ENCODE measurements around the gene IFI44L.

IFI44L gene

DNA sequence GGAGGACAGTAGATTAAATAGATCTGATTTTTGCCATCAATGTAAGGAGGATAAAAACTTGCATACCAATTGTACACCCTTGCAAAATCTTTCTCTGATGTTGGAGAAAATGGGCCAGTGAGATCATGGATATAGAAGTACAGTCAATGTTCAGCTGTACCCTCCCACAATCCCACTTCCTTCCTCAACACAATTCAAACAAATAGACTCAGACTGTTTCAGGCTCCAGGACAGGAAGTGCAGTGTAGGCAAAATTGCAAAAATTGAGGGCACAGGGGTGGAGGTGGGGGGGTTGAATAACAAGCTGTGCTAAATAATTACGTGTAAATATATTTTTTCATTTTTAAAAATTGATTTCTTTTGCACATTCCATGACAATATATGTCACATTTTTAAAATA is 25.5 kb downstream of the IFI44L start:
- DNase-seq, result no peak

DNA sequence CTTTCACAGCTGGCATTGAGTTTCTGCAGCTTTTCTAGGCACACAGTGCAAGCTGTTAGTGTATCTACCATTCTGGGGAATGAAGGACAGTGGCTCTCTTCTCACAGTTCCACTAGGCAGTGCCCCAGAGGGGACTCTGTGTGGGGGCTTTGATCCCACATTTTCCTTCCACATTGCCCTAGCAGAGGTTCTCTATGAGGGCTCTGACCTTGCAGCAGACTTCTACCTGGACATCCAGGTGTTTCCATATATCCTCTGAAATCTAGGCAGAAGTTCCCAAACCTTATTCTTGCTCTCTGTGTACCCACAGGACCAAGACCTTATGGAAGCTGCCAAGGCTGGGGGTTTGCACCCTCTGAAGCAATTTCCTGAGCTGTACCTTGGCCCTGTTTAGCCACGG is 27.0 kb downstream of the IFI44L start:
- no peak for DNase-seq

- no peak for DNase-seq
Measured at GRCh38 chr1:78649628-78650027, 29.4 kb downstream of the IFI44L start, which contains the start of gene IFI44. Gene IFI44, plus strand, starts transcription at chr1:78649831. Its CDS starts 365 bp downstream, at chr1:78650196.

DNA sequence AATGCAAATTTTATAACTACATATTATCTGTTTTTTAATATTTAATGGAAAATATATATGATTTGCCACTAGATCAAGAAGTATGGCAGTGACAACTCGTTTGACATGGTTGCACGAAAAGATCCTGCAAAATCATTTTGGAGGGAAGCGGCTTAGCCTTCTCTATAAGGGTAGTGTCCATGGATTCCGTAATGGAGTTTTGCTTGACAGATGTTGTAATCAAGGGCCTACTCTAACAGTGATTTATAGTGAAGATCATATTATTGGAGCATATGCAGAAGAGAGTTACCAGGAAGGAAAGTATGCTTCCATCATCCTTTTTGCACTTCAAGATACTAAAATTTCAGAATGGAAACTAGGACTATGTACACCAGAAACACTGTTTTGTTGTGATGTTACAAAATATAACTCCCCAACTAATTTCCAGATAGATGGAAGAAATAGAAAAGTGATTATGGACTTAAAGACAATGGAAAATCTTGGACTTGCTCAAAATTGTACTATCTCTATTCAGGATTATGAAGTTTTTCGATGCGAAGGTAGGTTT is 29.9 kb downstream of the IFI44L start:
- DNase-seq, result no peak

- no peak for DNase-seq
Measured at GRCh38 chr1:78651241-78651640, 31.0 kb downstream of the IFI44L start.

- no peak for DNase-seq
Measured at GRCh38 chr1:78652019-78652560, 31.8 kb downstream of the IFI44L start.

- DNase-seq, result no peak
Measured at GRCh38 chr1:78658901-78659300, 38.7 kb downstream of the IFI44L start.

DNA sequence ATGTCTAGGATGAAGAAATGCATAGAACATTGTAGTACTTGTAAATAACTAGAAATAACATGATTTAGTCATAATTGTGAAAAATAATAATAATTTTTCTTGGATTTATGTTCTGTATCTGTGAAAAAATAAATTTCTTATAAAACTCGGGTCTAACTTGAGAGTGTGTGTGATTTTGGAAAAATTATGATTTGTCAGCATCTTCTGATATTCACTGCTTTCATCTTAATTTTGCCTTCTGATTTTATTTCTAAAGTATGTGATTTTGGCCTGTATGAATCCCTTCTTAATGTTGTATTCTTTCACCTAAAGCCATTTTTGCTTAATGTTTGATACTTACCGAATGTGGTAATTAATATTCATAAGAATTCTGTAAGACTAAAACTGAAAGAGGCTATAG is 43.7 kb downstream of the IFI44L start:
- DNase-seq, result no peak

GRCh38 chr1:78664763-78665162 is 44.5 kb downstream of the IFI44L start:
- DNase-seq, result no peak

- DNase-seq, result no peak
Measured at GRCh38 chr1:78665809-78666208, 45.6 kb downstream of the IFI44L start.

DNA sequence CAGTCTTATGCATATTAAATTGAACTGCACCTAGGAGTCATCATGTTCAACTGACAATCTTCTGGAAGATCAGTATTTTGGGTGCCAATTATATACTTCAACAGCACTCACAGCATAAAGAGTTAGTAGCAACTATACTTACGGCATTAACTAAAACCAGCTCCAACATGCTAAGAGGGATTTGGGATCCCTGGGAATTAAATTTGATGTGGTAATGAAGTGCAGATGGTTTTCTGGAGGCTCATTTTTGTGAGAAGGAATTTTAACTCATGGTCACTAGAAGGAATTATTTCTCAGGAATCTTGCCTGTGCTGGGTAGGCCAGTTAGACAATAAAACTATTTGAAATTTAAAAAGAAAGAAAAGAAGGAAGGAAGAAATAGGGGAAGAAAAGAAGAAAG is 47.7 kb downstream of the IFI44L start:
- DNase-seq, result no peak

DNA sequence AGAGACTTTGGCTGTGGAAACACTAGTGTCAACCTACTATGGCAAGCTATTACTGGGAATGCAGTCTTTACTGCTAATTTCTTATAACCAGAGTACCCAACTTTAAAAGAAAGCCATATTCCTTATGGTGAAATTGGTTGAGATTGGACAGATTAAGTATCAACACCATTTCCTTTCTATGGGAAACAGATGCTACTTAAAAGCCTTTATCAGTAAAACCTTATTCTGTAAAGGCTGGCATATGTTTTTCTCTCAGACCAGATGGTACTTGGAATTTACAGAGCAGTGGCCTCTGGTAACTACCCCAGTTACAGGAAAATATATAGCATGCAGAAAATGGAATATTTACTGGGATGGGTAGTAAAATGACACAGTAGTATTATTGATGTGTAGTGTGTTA is 48.2 kb downstream of the IFI44L start:
- DNase-seq, result no peak

- DNase-seq, result no peak
Measured at GRCh38 chr1:78672428-78672827, 52.2 kb downstream of the IFI44L start.

- DNase-seq, result no peak
Measured at GRCh38 chr1:78673120-78673519, 52.9 kb downstream of the IFI44L start.

DNA sequence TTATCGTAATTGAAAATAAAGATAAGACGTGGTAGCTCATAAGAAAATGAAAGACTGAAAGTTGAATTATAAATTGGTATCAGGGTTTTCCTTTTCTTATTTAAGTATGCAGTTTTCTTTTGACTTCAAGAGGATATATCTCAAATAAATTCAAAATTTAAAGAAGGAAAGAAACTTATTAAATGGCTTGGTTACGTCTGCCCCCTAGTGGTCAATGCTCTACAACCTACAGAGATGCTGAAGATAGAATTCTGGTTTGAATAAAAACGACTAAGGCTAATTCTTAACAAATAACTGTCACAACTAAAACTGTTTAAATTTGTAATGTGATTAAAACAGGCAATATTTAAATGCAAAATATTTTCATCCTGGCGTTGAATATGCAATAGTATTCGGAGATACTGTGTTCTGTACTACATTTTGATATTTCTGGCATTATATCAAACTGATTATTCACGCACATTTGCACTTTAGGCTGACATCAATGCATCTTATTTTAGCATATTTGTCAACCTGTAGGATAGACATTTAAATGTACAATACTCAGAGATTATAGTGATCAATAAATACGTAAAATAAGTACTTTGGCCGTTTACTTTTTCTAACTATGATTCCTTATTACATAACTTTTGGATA is 56.2 kb downstream of the IFI44L start:
- peak; percentile 4 for DNase-seq

- DNase-seq, result no peak
Measured at GRCh38 chr1:78676993-78677392, 56.7 kb downstream of the IFI44L start.

DNA sequence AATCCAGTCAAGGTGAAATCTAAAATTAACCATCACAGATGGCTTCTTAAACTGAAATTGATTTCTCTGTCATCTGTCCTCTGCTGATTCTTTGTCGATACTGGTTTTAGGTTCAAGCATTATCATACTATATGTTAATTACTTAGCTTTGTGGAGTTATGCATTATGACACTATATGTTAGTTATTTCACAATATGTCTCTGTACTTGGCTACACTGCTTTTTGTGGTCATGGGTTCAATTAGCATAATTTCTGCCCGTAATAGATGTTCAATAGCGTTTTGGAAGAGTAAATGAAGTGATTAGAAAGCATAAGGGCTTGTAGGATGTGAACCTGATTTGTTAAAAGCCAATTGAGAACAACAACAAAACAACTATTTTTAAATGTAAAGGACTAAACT is 57.5 kb downstream of the IFI44L start:
- DNase-seq, result no peak

- no peak for DNase-seq
Measured at GRCh38 chr1:78678324-78678723, 58.1 kb downstream of the IFI44L start.

DNA sequence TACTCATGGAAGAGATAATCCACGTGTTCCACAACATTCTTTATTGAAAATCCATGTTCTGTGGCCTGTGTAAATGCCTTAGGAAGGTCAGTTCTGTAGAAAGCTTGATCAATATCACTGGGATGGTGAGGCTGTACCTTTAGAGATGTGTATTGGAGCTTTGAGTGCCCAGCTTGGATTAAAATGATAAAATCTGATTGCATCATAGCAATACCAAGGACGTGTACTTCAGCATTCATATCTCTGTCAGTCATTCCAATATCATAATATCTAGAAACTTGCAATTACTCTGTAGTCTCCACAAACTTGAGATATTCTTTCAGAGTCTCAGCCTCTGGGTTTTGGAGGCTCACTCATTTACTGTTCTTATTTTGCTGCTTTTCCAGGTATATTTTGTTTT is 61.0 kb downstream of the IFI44L start:
- DNase-seq, result no peak

DNA sequence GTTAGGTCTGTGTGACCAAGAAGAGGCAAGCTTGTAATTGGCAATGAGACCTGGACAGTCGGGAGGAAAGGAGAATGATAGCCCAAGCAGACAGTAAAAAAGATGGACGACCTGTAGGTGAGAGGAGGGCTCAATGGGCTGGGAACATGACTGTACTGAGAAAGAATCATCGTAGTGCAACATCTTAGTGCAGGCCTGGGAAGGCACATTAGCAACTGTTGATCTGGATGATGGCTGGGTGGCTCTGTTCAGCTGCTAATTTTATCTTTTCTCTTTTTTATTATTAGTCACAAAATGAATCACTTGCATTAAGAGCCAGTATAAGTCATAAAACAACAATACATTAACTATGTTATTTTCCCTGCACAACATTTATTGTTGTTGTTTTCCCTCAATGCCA is 62.2 kb downstream of the IFI44L start:
- DNase-seq, result no peak

DNA sequence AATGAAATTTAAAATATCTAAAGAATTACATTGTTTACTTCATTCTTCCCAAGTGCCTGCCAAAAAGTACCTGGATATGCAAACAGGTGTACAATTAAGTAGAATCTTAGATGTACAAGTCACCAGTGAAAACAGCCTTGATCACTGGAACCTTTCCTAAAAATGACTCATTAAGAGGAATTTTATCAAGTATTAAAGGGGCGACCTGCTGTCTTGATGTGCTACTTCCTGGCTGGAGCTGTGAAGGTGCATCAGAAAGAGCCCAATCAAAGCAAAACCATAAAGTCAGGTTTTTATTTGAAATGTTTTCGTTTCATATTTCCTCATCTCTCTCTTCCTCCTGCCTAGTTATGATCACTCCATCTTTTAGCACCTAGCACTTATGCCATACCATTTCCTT is 62.8 kb downstream of the IFI44L start:
- no peak for DNase-seq

GRCh38 chr1:78687315-78687714 is 67.1 kb downstream of the IFI44L start:
- DNase-seq, result no peak

DNA sequence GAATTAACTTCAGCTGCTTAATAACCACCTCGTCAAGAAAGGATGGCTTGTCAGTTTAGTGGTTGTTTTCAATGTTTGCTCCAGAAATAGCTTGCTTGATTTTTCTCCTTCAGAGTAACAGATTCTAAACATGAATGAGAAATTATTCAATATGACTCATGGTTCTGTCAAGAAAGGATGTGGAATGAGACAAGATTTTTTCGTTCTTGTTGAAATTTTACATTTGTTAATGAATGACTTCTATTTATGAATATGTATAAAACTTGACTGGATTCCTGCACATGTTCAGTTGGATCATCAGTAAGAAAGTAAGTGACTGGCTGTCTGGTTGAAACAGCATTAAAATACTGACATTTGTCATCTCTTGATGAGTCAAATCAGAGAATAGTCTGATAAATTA is 67.7 kb downstream of the IFI44L start:
- DNase-seq, result no peak

GRCh38 chr1:78688697-78689096 is 68.4 kb downstream of the IFI44L start:
- no peak for DNase-seq

DNA sequence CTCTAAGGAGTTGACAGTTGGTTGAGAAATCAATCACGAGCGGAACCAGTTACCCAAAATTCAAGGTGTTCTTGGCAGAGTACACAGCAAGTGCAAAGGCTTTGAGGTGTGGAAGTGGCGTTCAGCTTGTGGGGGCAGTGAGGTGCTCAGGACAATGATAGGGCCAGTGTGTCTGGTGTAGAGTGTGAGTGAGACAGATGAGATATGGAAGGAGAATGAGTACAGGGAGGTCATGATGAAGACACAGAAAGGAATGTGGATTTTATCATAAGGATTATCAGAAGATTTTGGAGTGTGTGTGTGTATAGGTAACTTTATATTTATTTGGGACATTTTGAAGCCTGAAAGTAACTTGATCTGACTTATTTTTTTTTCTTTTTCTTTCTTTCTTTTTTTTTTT is 70.3 kb downstream of the IFI44L start:
- no peak for DNase-seq

All from SHP77 treated with DMSO at 0.1 percent for 48 hours (cell line).